HG03571 (cell line): Measurements from ENCODE around the gene ULK4.
"Not testable (repeated sequence)": the region's sequence is repeated elsewhere in the genome, so short reads cannot be mapped to it uniquely, and the experiment has no call there.

Source experiments
- ATAC-seq: cut with Tn5 transposase; IDR thresholded peaks from one replicate; pipeline ENCODE4 v1.9.1; 2021; ENCODE audit not compliant: unreplicated experiment

ULK4 gene

DNA sequence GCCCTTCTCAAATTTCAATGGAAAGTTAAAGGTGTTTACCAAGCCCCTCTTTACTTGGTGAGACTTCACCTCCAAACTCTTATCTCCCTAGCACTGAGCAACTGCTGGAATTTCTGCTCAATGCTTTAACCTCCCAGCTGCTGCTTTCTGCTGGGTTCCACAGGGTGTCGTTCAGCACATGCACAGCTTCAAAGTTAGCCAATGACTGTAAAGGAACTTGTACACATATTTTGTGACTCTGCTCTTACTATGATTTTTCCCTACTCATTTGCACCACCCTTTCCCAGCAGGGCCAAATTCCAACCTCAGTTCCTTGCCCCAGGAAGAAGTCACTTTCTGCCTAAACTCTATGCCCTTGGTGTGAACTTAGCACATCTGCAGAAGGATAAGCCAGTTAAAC, 89.7 kb downstream of the ULK4 start:
- no peak for ATAC-seq

DNA sequence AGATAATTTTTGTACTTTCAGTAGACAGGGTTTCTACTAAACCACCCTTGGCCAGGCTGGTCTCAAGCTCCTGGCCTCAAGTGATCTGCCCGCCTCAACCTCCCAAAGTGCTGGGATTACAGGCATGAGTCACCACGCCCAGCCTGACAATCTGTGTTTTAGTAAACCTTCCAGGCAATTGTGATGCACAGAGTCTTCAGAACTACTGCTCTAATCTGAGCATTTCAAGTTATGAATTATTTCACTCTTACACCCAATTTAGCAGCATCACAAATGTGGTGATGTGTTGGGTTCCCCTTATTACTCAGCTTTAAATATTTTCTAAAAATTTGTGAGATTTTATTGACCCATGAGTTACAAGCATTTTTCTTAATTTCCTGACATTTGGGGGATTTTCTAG, 94.4 kb downstream of the ULK4 start:
- no peak for ATAC-seq

DNA sequence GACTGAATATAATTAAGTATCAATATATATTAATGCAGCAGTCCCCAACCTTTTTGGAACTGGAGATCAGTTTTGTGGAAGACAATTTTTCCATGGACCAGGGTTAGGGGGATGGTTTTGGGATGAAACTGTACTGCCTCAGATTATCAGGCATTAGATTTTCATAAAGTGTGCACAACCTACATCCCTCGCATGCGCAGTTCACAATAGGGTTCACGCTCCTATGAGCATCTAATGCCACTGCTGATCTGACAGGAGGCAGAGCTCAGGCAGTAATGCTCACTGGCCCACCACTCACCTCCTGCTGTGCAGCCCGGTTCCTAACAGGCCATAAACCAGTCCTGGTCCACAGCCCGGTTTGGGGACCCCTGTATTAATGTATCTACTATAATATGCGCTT, 95.6 kb downstream of the ULK4 start:
- ATAC-seq, result no peak

DNA sequence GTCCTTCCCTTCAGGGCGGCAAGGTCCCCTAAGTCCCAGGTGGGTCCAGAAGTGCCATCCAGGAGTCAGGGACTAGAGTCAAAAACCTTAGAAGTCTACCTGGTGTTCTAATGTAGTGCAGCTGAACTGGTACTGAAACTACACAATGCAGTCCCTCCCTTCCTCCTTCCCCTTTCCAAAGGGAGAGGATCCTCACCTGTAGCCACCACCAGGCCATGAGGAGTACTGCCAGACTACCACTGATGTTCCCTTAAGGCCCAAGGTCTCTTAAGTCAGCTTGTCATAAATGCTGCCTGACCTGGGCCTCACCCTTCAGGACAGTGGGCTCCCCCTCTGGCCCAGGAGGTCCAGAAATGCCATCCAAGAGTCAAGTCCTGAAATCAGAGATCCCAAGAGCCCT, 98.9 kb downstream of the ULK4 start:
- ATAC-seq, result no peak

DNA sequence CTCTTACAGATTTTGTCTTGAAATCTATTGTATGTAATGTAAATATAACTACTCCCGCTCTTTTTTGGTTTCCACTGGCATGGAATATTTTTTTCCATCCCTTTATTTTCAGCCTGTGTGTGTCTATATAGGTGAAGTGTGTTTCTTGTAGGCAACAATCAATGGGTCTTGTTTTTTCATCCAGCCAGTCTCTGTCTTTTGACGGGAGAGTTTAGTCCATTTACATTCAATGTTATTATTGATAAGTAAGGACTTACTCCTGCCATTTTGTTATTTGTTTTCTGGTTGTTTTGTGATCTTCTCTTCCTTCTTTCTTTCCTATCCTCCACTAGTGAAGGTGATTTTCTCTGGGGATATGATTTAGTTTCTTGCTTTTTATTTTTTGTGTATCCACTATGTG, 101.4 kb downstream of the ULK4 start:
- not testable (repeated sequence) for ATAC-seq

DNA sequence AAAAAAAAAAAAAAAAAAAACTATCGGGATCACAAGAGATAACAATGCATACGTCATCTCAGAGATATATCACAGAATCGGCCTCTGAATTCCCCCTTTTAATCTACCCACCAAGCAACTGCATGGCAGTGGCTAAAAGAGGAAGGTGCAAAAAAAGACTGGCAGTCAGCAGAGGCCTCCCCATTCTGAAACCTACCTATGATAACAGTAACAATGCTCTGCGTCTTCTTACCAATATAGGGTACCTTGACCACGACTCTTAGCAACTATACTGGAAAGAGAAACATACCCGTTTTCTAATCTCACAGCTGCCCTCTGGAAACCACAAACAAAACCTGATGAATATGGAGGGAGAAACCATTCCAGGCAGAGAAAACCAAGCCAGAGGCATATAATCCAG, 106.9 kb downstream of the ULK4 start:
- no peak for ATAC-seq

DNA sequence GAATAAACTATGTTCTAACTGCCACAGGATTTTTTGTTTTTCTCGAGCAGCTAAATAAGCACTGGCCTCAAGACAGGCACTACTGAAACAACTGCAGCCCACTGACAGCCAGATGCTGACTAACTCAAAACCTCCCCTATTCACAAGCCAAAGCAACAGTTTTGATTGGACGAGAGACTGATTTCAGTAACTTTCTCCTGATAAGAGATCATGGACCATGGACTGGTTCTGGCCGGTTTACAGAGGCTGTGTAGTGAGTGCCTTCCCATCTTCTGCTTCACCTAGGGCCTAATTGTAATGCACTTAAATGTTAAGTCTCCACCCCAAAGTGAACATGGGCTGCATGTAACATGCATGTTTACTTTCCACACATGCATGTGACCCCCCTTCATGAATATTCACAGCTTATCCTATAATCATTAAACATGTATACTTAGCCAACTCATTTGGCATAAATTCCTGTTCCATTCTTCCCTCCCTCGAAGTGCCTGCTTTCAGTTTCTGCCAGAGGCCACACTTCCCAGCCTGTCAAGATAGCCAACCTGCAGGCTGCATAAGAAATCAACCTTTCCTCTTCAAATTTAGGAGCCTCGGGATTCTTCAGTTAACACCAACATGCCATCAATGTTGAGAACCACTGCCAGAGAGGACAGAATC, 108.2 kb downstream of the ULK4 start:
- ATAC-seq, result no peak

DNA sequence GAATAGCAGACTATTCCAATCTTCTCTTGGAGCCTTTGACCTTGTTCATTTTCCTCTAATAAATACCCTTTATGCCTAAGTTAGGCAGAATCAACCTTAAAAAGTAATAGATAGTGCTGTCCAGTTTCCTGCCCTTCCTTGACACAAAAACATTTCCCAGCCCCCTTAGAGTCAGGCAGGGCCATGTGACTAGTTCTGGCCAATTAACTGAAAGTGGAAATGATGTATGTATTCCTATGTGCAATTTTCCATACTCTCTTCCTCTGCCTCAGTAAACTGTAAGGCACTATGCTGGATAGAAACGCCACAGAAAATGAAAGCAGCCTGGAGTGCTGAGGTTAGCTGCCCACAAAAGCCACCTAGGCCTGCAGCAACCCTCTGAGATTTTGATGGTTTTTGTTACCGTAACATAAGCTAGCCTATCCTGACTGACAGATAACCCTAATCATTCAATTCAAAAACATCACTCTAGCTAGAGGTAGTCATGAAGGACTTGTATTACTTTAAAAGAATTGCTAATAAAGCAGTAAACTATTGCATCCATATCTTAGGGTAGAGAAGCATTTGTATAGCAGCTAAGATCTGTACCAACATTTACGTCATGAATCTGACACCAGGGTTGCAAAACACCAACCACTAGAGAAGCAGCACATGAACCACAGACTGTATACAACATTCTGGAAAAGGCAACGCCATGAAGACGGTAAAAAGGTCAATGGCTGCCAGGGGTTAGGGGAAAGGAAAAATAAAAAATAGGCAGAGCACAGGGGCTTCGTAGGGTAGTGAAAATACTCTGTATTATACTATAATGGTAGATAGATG, 112.9 kb downstream of the ULK4 start:
- no peak for ATAC-seq

DNA sequence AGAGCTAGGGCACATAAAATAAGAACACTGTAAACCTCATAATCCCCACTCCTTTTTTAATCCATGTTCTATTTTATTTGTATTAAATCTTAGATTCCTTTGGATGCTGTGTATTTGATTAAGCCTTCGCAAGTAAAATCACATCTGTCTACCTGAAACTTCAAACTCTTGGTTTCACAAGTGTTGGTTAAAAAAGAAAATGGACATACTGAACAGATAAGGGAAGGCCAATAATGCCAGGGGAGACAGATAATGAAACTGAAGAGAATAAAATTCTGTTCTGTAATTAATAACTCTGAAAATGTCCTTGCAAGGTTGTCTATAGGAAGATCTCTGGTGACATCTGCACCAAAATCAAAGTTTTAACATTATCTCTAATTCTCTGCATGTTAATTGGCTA, 114.2 kb downstream of the ULK4 start:
- ATAC-seq, result no peak

DNA sequence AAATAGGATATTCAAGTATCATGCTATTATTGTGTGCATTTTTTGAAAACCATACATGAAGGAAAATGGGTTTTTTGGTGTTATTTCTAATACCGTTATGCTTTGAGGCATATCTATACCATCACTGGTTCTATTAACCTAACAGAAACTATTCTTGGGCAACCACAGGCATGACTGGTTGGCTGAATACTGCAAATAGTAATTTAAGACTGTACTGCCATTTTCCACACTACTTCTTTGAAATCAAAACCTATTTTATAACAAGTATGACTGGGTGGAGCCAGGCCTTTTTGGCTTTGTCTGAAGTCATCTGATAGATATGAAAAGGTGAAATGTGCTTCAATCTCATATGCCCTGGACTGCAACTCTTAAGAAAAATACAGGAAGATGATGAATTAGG, 115.1 kb downstream of the ULK4 start:
- ATAC-seq, result peak; percentile 74

DNA sequence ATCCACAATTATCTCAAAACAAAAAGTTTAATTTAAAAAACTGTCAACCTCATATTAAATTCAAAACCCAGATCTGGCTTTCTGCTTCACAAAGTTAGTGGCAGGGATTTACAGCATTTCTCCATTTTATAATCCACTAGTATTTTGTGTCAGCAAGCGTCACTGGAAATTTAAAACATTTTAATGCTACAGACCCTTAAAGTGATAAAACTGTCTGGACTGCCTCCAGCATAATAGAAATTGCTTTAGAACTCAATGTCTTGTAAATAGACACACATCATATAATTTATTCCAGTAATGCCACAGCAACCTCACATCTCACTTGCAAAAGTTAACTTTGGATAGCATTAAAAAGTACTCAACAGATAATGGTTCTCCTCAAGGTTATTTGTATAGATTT, 116.1 kb downstream of the ULK4 start:
- ATAC-seq, result no peak

DNA sequence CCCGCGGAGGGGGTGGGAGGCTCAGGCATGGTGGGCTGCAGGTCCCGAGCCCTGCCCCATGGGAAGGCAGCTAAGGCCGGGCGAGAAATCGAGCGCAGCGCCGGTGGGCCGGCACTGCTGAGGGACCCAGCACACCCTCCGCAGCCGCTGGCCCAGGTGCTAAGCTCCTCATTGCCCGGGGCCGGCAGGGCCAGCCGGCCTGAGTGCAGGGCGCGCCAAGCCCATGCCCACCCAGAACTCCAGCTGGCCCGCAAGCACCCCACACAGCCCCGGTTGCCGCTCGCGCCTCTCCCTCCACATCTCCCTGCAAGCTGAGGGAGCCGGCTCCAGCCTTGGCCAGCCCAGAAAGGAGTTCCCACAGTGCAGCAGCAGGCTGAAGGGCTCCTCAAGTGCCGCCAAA, 117.6 kb downstream of the ULK4 start:
- not testable (repeated sequence) for ATAC-seq

DNA sequence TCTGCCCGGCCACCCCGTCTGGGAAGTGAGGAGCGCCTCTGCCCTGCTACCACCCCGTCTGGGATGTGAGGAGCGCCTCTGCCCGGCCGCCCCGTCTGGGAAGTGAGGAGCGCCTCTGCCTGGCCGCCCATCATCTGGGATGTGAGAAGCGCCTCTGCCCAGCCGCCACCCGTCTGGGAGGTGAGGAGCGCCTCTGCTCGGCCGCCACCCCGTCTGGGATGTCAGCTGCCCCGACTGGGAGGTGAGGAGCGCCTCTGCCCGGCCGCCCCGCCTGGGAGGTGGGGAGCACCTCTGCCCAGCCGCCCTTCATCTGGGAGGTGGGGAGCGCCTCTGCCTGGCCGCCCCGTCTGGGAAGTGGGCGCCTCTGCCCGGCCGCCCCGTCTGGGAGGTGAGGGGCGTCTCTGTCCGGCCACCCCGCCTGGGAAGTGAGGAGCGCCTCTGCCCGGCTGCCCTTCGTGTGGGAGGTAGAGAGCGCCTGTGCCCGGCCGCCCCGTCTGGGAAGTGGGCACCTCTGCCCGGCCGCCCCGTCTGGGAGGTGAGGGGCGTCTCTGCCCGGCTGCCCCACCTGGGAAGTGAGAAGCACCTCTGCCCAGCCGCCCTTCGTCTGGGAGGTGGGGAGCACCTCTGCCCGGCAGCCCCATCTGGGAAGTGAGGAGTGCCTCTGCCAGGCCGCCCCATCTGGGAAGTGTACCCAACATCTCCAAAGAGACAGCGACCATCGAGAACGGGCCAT, 120.8 kb downstream of the ULK4 start:
- ATAC-seq, result not testable (repeated sequence)

DNA sequence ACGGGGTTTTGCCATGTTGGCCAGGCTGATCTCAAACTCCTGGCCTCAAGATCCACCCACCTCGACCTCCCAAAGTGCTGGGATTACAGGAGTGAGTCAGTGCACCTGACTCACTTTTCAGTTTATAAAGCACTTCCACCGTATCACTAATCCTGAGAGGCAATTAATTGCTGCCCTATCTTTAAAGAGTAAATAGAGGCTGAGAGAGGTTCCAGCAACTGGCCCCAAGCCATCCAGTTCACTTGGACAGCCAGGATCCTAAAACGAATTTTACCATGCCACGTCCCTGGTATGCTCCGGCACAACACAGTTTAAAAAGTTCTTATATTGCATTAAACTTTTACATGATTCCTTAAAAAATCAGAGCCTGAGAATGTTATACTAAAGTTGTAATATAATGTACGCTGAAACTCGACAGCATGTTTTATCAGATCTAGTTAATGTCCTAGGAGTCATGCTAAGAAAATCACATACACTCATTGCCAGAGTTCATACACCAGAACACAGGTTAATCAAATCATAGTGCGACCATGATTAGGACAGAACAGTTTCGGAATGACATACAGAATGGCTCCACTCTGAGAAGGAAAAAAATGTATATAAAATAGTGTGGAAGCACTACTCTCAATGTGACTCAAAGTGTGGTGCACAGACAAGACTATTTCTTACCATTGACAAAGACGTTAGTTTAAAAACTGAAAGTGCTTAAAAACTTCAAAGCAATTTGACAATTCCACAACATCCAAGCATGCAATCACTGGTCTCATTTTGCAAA, 125.4 kb downstream of the ULK4 start:
- ATAC-seq, result no peak

DNA sequence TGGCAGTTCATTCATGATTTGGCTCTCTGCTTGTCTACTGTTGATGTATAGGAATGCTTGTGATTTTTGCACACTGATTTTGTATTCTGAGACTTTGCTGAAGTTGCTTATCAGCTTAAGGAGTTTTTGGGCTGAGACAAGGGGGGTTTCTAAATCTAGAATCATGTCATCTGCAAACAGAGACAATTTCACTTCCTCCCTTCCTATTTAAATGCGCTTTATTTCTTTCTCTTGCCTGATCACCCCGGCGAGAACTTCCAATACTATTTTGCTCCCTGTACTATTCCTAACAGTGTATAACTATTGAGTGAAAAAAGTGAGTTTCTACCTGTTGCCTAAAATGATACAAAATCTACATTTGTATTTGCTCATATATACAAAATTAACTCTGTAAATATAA, 128.3 kb downstream of the ULK4 start:
- ATAC-seq, result no peak

DNA sequence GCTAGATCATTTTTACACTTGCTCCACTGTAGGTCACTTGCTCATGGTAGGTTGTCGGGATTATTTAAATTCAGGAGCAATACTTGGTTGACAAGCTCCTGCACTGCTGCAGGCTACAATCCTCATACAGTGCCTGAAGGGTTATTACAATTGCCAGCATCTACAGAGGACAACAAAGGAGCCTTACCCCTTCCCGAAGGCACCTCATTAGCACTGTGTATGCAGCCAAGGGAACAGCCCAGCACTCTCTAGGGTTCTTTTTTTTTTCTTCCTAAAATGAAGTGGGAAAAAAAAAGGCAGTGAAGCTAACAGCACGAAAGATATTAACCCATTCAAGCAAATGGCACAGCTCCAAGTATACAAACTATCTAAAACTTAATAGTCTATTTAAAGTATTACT, 142.7 kb downstream of the ULK4 start:
- no peak for ATAC-seq

DNA sequence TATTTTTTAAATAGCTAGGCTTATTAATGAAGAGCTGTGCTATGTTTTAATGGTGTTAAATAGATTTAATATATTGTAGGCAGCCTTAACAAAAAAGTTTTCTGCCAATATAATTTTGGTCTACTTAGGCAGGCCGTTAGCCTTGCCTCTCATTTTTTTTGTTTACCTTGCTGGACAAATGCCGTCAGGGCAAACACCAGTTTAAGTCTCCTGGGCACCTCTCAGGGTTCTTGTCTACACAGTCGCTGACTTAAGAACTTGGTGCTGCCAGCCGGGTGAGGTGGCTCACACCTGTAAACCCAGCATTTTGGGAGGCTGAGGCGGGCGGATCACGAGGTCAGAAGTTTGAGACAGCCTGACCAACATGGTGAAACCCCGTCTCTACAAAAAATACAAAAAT, 153.3 kb downstream of the ULK4 start:
- no peak for ATAC-seq

DNA sequence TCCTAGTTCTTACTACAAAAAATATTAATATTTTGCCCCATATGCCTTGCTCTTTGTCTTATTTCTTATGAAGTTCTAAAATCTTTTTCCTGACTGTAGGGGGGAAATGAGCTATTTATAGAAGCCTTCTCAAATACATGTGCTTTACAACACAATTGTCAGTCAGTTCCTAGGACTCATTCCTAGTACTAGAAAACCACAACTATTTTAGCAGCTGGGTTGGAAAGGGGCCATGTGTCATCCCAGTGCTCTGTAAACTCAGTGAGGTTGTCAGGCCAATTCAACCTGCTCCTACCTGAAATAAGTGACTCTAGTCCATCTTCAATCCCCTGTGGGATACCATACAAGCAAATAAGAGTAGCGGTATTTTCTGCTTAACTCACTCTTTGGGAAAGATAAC, 153.8 kb downstream of the ULK4 start:
- no peak for ATAC-seq

DNA sequence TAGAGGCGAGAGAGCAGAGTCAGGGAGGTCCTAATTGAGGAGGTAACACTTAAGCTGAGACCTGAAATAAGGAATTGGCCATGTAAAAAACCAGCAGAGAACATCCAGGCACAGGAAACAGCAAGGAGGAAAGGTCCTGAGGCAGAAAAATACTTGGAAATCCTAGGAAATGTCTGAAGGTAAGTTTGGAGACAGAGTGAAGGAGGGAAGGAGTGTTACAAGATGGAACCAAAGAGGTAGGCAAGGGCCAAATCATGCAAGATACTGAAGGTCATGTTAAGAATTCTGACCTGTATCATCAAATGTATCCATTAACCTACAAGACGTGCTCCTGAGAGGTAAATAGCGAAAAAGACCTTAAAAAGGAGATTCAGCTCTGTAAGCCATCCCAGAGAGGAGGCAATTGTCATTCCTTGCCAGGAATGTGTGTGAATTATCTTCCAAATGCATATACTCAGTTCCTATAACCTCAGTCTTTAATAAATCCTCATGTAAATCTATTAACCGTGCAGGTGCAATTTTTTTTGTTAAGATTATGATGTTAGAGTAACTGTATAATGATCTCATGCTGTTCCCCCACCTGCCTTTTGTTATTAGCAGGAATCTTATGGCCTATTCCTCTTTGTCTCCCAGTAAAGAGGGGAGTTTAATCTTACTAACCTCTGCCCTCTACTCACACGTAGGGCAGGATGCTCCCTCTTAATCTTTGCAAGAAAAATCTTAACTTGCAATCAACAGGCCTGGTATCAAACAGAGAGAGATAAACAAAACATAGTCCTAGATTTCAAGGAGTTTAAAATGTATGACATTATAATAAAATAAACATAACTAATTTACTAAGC, 166.9 kb downstream of the ULK4 start:
- no peak for ATAC-seq

DNA sequence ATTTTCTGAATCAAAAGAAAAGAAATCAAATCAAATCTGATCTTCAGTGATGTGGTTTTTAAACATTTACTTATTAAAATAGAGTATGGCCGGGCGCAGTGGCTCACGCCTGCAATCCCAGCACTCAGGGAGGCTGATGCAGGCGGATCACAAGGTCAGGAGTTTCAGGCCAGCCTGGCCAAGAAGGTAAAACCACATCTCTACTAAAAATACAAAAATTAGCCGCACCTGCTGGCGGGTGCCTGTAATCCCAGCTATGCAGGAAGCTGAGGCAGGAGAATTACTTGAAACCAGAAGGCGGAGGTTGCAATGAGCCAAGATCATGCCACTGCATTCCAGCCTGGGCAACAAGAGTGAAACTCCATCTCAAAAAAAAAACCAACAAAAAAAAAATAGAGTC, 169.1 kb downstream of the ULK4 start:
- ATAC-seq, result no peak
